ENCODE results near the gene POU4F2.

POU4F2 gene

GRCh38 chr4:146638786-146639505 lies at the start of gene POU4F2:
TSS of gene POU4F2 (plus strand) at chr4:146638893. CDS start at chr4:146639141, 248 bp downstream.
- peak in 1 of 2 experiments; percentile 29 for DNase-seq

- no peak for DNase-seq
Observed at GRCh38 chr4:146590801-146591200, 47.9 kb upstream of the POU4F2 start.

GRCh38 chr4:146592019-146592418 lies 46.7 kb upstream of the POU4F2 start:
- no peak for DNase-seq

- DNase-seq: no peak
Observed at GRCh38 chr4:146632770-146633470, 5.8 kb upstream of the POU4F2 start.

GRCh38 chr4:146633471-146633800 lies 5.3 kb upstream of the POU4F2 start:
- DNase-seq: no peak

GRCh38 chr4:146634825-146635224 lies 3.9 kb upstream of the POU4F2 start:
- DNase-seq: no peak

GRCh38 chr4:146637621-146638332 lies 916 bp upstream of the POU4F2 start:
- peak; percentile 31 to 34 for DNase-seq

- peak in 1 of 2 experiments; percentile 19 for DNase-seq
Observed at GRCh38 chr4:146638333-146638785, 334 bp upstream of the POU4F2 start.

- no peak for DNase-seq
Observed at GRCh38 chr4:146639506-146639932, 826 bp downstream of the POU4F2 start.

GRCh38 chr4:146640021-146640464 lies 1.4 kb downstream of the POU4F2 start:
- DNase-seq: no peak

- DNase-seq: no peak
Observed at GRCh38 chr4:146640465-146641061, 1.9 kb downstream of the POU4F2 start.

GRCh38 chr4:146641762-146642161 lies 3.1 kb downstream of the POU4F2 start:
- no peak for DNase-seq

GRCh38 chr4:146643812-146644401 lies 5.2 kb downstream of the POU4F2 start:
- no peak for DNase-seq

- no peak for DNase-seq
Observed at GRCh38 chr4:146645921-146646320, 7.2 kb downstream of the POU4F2 start.

GRCh38 chr4:146646593-146647325 lies 8.1 kb downstream of the POU4F2 start:
- DNase-seq: no peak

- no peak for DNase-seq
Observed at GRCh38 chr4:146647615-146648460, 9.1 kb downstream of the POU4F2 start.

- DNase-seq: no peak
Observed at GRCh38 chr4:146648461-146648783, 9.7 kb downstream of the POU4F2 start.

GRCh38 chr4:146649232-146649631 lies 10.5 kb downstream of the POU4F2 start:
- DNase-seq: no peak

GRCh38 chr4:146650034-146650433 lies 11.3 kb downstream of the POU4F2 start:
- DNase-seq: no peak

- DNase-seq: peak; percentile 41 to 43
Observed at GRCh38 chr4:146654687-146655520, 16.2 kb downstream of the POU4F2 start.
